Upper lobe of left lung (tissue), 6 donors: ENCODE results near the gene GLB1L3. TPM values are rescaled to one million over a fixed set of nuclear protein-coding genes. Genes with fewer than 3 reads are reported as not detected.

Experiments
- ATAC-seq, 2 donors: fragments of 200-7000 bp; cut with Tn5 transposase; one replicate each; pipeline ENCODE4 v1.9.1; 2022; ENCODE audit warnings: mild to moderate bottlenecking in 2 of 2, moderate library complexity in 2 of 2; ENCODE audit not compliant: low FRiP score in 2 of 2
- DNase-seq, 2 donors: peaks; one replicate each; pipeline ENCODE4 v3.0.0-alpha.2; 2019 to 2020
- H3K27ac ChIP-seq, 4 donors: fragments of 200-600 bp; sonication (generic); one replicate each; pipeline ENCODE4 v1.5.1; 2016 to 2019
- H3K27me3 ChIP-seq, 4 donors: fragments of 200-600 bp; sonication (generic); one replicate each; pipeline ENCODE4 v1.5.1; 2017 to 2019
- H3K36me3 ChIP-seq, 4 donors: fragments of 200-600 bp; sonication (generic); one replicate each; pipeline ENCODE4 v1.5.1; 2016 to 2019
- H3K4me1 ChIP-seq, 4 donors: fragments of 200-600 bp; sonication (generic); one replicate each; pipeline ENCODE4 v1.5.1; 2018 to 2019
- H3K4me3 ChIP-seq, 4 donors: fragments of 200-600 bp; sonication (generic); one replicate each; pipeline ENCODE4 v1.5.1; 2017 to 2019; ENCODE audit warnings: mild to moderate bottlenecking in 2 of 4, moderate library complexity in 1 of 4
- H3K9me3 ChIP-seq, 4 donors: fragments of 200-600 bp; sonication (generic); one replicate each; pipeline ENCODE4 v1.5.1; 2018 to 2019
- EP300 ChIP-seq, 4 donors: sonication (generic); formaldehyde crosslinking; IDR thresholded peaks; one replicate each; pipeline ENCODE4 v1.5.1; 2017; ENCODE audit warnings: antibody characterized with exemption in 4 of 4, control low read depth in 2 of 4
- POLR2A ChIP-seq, 4 donors: fragments of 450-650 bp; IDR thresholded peaks; one replicate each; pipeline ENCODE4 v1.5.1; 2016 to 2017; ENCODE audit warnings: antibody characterized with exemption in 4 of 4, mild to moderate bottlenecking in 2 of 4
- POLR2AphosphoS5 ChIP-seq, 2 donors: sonication (generic); formaldehyde crosslinking; IDR thresholded peaks; one replicate each; pipeline ENCODE4 v1.5.1; 2017; ENCODE audit warnings: antibody characterized with exemption in 2 of 2
- WGBS, 2 donors: methylation state at CpG; one replicate each; pipeline ENCODE4 v1.1.5; 2017 to 2018; 5-methylcytosine and 5-hydroxymethylcytosine counted together
- total RNA-seq, 6 donors: library from RNA; depleted of rRNA in 4 of 6; stranded (reverse); fragments of >200 nt in 4 of 6; gene quantifications; one replicate each; pipeline versions ENCODE4 v1.1.0 to v1.2.1, GENCODE V29; 2016 to 2021
- TF ChIP-seq, protein P1 (sequence below), 6 experiments: fragments of 450-650 bp in 4 of 6; fragments of 200-600 bp in 2 of 6; sonication (generic) in 2 of 6; IDR thresholded peaks; one replicate each; pipeline ENCODE4 v1.5.1; 2016 to 2019; ENCODE audit warnings: antibody characterized with exemption in 6 of 6
- donor health status: DM: no; HTN: no; CAD: no; lungs with moderate emphysema.
- donor health status: DM: no; HTN: yes; CAD: no; lungs with severe emphysema.

Gene GLB1L3
- total RNA-seq, 6 donors from 2014 or later = 0.17 to 1.3 (median 1.0) TPM; not detected in 2

DNA sequence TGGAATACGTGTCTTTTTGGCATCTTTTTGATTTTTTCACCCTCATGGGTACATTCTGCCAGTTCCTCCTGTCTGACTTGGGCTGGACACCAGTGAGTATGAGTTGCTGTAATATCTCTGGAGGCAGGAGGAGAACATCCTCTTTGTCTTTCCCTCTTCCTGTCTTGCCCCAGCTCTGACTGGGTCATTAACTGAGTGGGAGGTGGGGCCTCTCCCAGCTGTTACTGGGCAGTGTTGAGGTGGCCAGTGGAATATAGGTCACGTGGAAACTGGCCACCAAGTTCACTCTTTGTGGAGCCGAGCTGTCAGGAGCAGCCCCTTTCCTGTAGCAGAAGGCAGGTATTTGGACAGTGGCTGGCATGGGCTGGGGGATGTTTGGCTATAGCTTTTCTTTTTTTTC lies 57.8 kb downstream of the GLB1L3 start:
- no peak for DNase-seq
- Histone ChIP-seq H3K4me3 (no peak overlapping the region), H3K4me1 (peaks cover 15 to 25% (median 16%) of the 10 kb centered on the region in 4 donors), H3K27me3 (peaks cover 0 to 5% (median 2%) of the 10 kb centered on the region in 4 donors), H3K27ac (no peak overlapping the region), H3K36me3 (no peaks in the 10 kb centered on the region), H3K9me3 (no peaks in the 10 kb centered on the region)
- TF ChIP-seq POLR2AphosphoS5 (IDR thresholded peaks at IDR 0.05) = no peak
- TF ChIP-seq EP300 (IDR thresholded peaks at IDR 0.05) = no peak
- TF ChIP-seq POLR2A (IDR thresholded peaks at IDR 0.05) = no peak
- WGBS, 2 donors = 68 to 73% methylated on average over 3 of the region's 3 CpGs
- ATAC-seq = peak in 1 of 2 donors; percentile 5

DNA sequence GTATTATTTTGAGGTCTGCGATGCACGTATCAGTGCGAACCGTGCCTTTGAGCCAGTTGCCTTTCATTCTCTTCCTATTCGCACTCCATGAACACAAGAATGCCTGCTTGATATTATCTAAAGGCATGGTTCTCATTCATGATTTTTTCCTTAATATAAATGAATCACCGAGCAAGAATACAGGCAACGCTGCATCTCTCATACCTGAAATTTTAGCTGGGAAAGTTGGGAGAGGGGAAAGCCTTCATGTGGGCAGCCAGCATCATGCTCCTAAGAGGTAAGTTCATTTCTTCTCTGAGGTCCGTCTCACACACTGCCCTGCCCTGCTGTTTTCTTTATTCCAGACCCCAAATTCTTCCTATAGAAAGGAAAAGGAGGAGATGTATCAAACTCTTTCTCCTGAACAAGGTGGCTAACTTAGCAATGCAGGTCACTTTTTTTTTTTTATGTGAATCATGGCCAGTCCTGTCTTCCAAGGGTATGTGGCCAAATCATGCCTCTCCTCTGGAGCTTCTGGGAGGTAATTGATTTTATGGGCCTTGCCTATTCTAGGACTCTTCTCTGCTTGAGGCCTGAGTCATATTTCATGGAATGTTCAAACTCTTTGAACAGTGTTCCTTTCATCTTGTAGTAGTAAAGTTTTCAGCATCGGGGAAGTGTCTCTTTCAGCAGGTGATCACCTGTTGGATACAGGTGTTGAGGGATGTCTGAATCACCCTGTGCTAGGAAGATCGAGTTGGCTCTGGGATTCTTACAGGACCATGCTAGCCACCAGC lies 58.8 kb downstream of the GLB1L3 start:
- no peak for DNase-seq
- H3K4me3 ChIP-seq = no peak overlapping the region
- ATAC-seq = no peak
- TF ChIP-seq, protein P1, sequence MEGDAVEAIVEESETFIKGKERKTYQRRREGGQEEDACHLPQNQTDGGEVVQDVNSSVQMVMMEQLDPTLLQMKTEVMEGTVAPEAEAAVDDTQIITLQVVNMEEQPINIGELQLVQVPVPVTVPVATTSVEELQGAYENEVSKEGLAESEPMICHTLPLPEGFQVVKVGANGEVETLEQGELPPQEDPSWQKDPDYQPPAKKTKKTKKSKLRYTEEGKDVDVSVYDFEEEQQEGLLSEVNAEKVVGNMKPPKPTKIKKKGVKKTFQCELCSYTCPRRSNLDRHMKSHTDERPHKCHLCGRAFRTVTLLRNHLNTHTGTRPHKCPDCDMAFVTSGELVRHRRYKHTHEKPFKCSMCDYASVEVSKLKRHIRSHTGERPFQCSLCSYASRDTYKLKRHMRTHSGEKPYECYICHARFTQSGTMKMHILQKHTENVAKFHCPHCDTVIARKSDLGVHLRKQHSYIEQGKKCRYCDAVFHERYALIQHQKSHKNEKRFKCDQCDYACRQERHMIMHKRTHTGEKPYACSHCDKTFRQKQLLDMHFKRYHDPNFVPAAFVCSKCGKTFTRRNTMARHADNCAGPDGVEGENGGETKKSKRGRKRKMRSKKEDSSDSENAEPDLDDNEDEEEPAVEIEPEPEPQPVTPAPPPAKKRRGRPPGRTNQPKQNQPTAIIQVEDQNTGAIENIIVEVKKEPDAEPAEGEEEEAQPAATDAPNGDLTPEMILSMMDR (IDR thresholded peaks at IDR 0.05) = no peak
- TF ChIP-seq POLR2A (IDR thresholded peaks at IDR 0.05) = no peak
- TF ChIP-seq POLR2AphosphoS5 (IDR thresholded peaks at IDR 0.05) = no peak
- no peak for TF ChIP-seq EP300 (IDR thresholded peaks at IDR 0.05)
- WGBS, 2 donors = 89 to 92% methylated on average over 10 of the region's 10 CpGs
- H3K9me3 ChIP-seq = no peaks in the 10 kb centered on the region
- H3K27me3 ChIP-seq = peaks cover 0 to 5% (median 2%) of the 10 kb centered on the region in 4 donors
- peaks cover 15 to 25% (median 16%) of the 10 kb centered on the region in 4 donors for H3K4me1 ChIP-seq
- no peaks in the 10 kb centered on the region for H3K36me3 ChIP-seq
- no peak overlapping the region for H3K27ac ChIP-seq

DNA sequence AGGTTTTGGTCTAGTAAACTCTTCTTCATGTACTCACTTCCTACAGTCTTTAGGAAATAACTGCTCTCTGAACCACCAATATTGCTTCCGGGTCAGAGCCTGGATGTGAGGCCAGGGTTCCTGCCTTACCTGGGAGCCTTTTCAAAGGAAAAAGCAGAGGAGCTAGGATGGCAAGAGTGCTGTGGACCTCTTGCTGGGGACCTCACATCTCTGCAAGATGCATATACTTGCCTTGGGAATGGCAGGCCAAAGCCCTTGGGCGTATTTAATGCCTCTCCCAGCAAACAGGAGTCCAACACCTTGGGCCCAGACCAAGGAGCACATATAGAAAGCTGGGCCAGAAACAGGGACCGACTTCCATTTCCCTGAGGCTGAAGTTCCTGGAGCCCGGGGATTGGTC lies 60.9 kb downstream of the GLB1L3 start:
- Histone ChIP-seq H3K27ac (no peak overlapping the region), H3K4me3 (no peak overlapping the region), H3K36me3 (no peaks in the 10 kb centered on the region), H3K27me3 (peaks cover 0 to 5% (median under 1%) of the 10 kb centered on the region in 4 donors), H3K4me1 (peaks cover 5 to 9% (median 7%) of the 10 kb centered on the region in 4 donors), H3K9me3 (no peaks in the 10 kb centered on the region)
- TF ChIP-seq EP300 (IDR thresholded peaks at IDR 0.05) = no peak
- no peak for TF ChIP-seq POLR2AphosphoS5 (IDR thresholded peaks at IDR 0.05)
- no peak for TF ChIP-seq POLR2A (IDR thresholded peaks at IDR 0.05)
- TF ChIP-seq, protein P1 (IDR thresholded peaks at IDR 0.05) = no peak
- 86 to 96% methylated on average over 4 of the region's 4 CpGs for WGBS, 2 donors
- DNase-seq = no peak
- no peak for ATAC-seq

DNA sequence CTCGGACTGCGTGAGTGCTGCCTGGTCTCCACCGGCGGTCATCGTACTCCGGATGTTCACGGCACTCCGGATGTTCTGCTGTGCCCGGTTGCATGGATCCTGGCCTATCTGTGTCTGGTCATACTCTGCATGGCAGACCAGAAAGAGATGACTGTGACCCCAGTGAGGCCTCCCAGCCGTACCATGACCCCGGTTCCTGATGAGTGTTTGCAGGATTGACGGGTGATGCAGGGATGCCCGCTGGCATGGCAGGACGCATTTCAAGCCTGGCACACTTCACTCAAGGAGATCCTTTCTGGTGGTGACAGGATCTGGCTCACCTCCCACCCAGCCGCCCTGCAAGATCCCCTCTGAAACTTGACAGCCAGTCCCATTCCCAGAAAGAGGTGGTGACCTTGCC lies 61.9 kb downstream of the GLB1L3 start:
- TF ChIP-seq EP300 (IDR thresholded peaks at IDR 0.05) (no peak), POLR2A (IDR thresholded peaks at IDR 0.05) (no peak), POLR2AphosphoS5 (IDR thresholded peaks at IDR 0.05) (no peak)
- TF ChIP-seq, protein P1 (IDR thresholded peaks at IDR 0.05) = no peak
- no peaks in the 10 kb centered on the region for H3K36me3 ChIP-seq
- H3K4me1 ChIP-seq = no peaks in the 10 kb centered on the region
- 91 to 95% methylated on average over 14 to 15 of the region's 15 CpGs for WGBS, 2 donors
- DNase-seq = peak in 1 of 2 donors; percentile 38
- H3K4me3 ChIP-seq = no peak overlapping the region
- H3K9me3 ChIP-seq = no peaks in the 10 kb centered on the region
- H3K27me3 ChIP-seq = no peaks in the 10 kb centered on the region
- no peak overlapping the region for H3K27ac ChIP-seq
- no peak for ATAC-seq

DNA sequence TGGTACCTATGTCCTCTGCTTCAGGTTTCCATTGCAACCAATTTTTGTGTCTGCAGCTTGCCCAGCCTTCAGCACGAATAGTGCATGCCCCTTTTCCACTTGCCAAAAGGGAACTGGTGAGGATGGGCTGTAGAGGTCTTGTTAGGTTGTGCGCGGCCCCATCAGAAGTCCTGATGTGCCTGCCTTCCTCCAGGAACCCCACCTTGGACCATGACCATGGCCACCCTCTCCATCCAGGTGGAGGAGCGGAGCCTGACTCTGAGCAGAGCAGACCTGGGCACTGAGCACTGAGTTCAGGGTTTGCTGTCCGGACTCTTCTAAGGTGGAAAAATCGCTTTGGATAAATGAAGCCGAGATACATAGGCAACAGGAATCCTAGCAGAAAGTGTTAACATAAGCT lies 62.5 kb downstream of the GLB1L3 start:
- ATAC-seq (no peak), DNase-seq (no peak)
- Histone ChIP-seq H3K9me3 (no peaks in the 10 kb centered on the region), H3K27me3 (no peaks in the 10 kb centered on the region), H3K4me1 (no peaks in the 10 kb centered on the region), H3K4me3 (no peak overlapping the region), H3K36me3 (no peaks in the 10 kb centered on the region), H3K27ac (no peak overlapping the region)
- TF ChIP-seq, protein P1 (IDR thresholded peaks at IDR 0.05) = no peak
- TF ChIP-seq EP300 (IDR thresholded peaks at IDR 0.05) (no peak), POLR2AphosphoS5 (IDR thresholded peaks at IDR 0.05) (no peak), POLR2A (IDR thresholded peaks at IDR 0.05) (no peak)
- WGBS, 2 donors = 92 to 94% methylated on average over 7 of the region's 7 CpGs
